ENCODE results near the gene ZMYND8. TPM values are rescaled to one million over a fixed set of nuclear protein-coding genes. Genes with fewer than 3 reads are reported as not detected.

Gene ZMYND8
- 10 to 100 TPM; 33.3 to 46.7 (median 39.2) TPM for total RNA-seq

- no peak for TF ChIP-seq CTCF (IDR thresholded peaks at IDR 0.05; ENCODE audit: low read depth)
These were observed at the start of gene ZMYND8 for GRCh38 chr20:47356526-47357295. TSS of gene ZMYND8 (minus strand) at chr20:47356699. CDS start at chr20:47356670, 29 bp downstream.

DNA sequence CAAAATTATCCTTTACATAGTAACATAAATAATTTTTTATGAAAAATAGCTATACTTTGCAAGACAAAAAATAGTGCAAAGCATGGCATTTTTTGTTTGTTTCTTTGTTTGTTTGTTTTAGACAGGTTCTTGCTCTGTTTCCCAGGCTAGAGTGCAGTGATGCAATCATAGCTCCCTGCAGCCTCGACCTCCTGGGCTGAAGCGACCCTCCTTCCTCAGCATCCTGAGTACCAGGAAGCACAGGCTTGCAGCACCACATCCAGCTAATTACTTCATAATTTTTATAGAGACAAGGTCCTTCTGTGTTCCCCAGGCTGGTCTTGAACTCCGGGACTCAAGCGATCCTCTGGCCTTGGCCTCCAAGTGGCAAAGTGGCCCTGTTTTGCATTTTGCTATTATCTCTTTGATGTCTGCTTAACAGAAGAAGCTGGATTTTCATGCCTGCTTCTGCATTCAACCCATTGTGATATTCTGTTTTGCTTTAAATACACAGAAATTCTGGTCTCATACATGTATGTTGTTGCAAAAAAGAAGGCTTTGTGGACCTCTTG, 49.4 kb upstream of the ZMYND8 start:
- no peak for TF ChIP-seq CTCF (IDR thresholded peaks at IDR 0.05; ENCODE audit: low read depth)

DNA sequence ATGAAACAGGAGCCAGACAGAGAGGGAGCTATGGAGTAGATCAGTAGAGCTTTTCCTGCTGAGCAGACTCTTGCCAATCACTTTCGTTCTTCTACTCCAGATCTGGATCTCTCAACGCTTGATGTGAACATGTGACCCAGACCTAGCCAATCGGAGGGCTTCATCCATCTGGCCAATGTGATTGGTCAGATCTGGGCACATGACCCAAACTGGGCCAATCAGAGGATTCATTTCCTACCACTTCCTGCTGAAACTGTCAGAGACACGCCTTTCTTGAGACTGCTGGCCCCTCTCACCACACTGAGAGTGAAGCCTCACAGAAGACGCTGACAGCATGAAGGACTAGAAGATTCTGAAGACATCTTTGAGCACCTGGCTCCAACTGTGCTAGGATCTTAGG, 44.2 kb upstream of the ZMYND8 start:
- TF ChIP-seq CTCF (IDR thresholded peaks at IDR 0.05; ENCODE audit: low read depth) = no peak

- TF ChIP-seq CTCF (IDR thresholded peaks at IDR 0.05; ENCODE audit: low read depth) = no peak
These were observed 41.3 kb upstream of the ZMYND8 start for GRCh38 chr20:47397652-47398301.

GRCh38 chr20:47396762-47397476, 40.4 kb upstream of the ZMYND8 start:
- TF ChIP-seq CTCF (IDR thresholded peaks at IDR 0.05; ENCODE audit: low read depth) = no peak

DNA sequence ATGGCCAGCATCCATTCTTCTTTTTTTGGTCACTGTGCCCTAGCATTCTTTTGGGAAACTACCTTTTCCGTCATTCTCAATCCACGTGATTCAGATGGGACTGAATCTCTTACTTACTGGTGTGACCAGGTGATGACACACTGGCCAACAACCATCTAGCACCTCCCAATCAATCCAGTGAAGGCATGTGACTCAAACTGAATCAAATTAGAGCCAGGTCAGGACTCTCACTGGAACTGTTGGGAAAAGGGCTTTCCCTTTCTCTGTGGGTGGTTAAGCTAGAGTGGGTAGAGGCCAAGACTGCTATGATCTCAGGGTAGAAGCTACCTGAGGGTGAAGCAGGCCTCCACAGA, 36.2 kb upstream of the ZMYND8 start:
- no peak for TF ChIP-seq CTCF (IDR thresholded peaks at IDR 0.05; ENCODE audit: low read depth)
